Suprapubic skin (tissue), 3 donors: ENCODE results near the gene GRM5.

Experiments
- EP300 ChIP-seq: sonication (generic); formaldehyde crosslinking; IDR thresholded peaks from one replicate; pipeline ENCODE4 v1.6.1; 2017; ENCODE audit warnings: antibody characterized with exemption
- TF ChIP-seq, protein P1 (sequence below), 2 donors: fragments of 200-600 bp in 1 of 2; fragments of 450-650 bp in 1 of 2; sonication (generic) in 1 of 2; IDR thresholded peaks; one replicate each; pipeline ENCODE4 v1.5.1; 2016 to 2019; ENCODE audit warnings: antibody characterized with exemption in 2 of 2, mild to moderate bottlenecking in 1 of 2, moderate library complexity in 1 of 2

DNA sequence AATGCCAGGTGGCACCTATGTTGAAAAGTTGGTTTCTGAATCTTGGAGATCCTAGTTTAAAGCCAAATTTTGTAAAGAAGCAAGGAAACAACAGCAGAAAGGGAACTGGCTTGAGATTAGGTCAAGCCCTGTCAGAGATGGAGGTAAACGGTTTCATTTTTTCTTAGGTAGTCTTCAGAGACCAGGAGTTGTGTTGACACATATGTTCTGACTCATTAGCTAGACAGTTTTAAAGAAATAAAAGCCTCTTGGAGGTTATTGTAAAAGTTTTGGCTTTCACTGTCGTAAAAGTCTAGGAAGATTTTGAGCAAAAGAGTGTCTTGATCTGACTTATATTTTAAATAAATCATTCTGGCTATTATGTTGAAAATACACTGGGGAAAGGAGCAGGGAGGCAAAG lies 576.8 kb downstream of the GRM5 start:
- TF ChIP-seq, protein P1, sequence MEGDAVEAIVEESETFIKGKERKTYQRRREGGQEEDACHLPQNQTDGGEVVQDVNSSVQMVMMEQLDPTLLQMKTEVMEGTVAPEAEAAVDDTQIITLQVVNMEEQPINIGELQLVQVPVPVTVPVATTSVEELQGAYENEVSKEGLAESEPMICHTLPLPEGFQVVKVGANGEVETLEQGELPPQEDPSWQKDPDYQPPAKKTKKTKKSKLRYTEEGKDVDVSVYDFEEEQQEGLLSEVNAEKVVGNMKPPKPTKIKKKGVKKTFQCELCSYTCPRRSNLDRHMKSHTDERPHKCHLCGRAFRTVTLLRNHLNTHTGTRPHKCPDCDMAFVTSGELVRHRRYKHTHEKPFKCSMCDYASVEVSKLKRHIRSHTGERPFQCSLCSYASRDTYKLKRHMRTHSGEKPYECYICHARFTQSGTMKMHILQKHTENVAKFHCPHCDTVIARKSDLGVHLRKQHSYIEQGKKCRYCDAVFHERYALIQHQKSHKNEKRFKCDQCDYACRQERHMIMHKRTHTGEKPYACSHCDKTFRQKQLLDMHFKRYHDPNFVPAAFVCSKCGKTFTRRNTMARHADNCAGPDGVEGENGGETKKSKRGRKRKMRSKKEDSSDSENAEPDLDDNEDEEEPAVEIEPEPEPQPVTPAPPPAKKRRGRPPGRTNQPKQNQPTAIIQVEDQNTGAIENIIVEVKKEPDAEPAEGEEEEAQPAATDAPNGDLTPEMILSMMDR (IDR thresholded peaks at IDR 0.05): no peak
- TF ChIP-seq EP300: no peak
